Pons (tissue), 1 donor: ENCODE data around the gene SAMD1.

Source experiments
- DNase-seq: peaks from one replicate; pipeline ENCODE4 v3.0.0-alpha.2; 2016; ENCODE audit warnings: low spot score

The SAMD1 gene

GRCh38 chr19:14089662-14090508 lies 666 bp downstream of the SAMD1 start:
- DNase-seq = no peak

- no peak for DNase-seq
Observed at GRCh38 chr19:14089412-14089661, 1.2 kb downstream of the SAMD1 start.

GRCh38 chr19:14088634-14089411 lies 1.7 kb downstream of the SAMD1 start:
- DNase-seq = no peak

- no peak for DNase-seq
Observed at GRCh38 chr19:14086098-14086497, 4.5 kb downstream of the SAMD1 start.

- DNase-seq = no peak
Observed at GRCh38 chr19:14085309-14085995, 5.1 kb downstream of the SAMD1 start, which contains the start of gene C19orf67. Gene C19orf67 (minus strand): TSS chr19:14085783. CDS start chr19:14085627, 156 bp downstream.

GRCh38 chr19:14082675-14082960 lies 7.9 kb downstream of the SAMD1 start:
- DNase-seq = no peak

GRCh38 chr19:14081797-14082674 lies 8.5 kb downstream of the SAMD1 start:
- DNase-seq = no peak

GRCh38 chr19:14080887-14081796 lies 9.4 kb downstream of the SAMD1 start:
- DNase-seq = peak; percentile 100

GRCh38 chr19:14078411-14078810 lies 12.1 kb downstream of the SAMD1 start:
- DNase-seq = peak; percentile 52

- peak; percentile 41 for DNase-seq
Observed at GRCh38 chr19:14073925-14074838, 16.4 kb downstream of the SAMD1 start.

- DNase-seq = peak; percentile 36
Observed at GRCh38 chr19:14073261-14073924, 17.2 kb downstream of the SAMD1 start.

- DNase-seq = no peak
Observed at GRCh38 chr19:14072535-14073260, 17.9 kb downstream of the SAMD1 start, which contains the start of gene MISP3. Gene MISP3 (plus strand): TSS chr19:14072786. CDS start chr19:14073310, 524 bp downstream.

GRCh38 chr19:14070268-14071050 lies 20.1 kb downstream of the SAMD1 start:
- DNase-seq = no peak

- DNase-seq = no peak
Observed at GRCh38 chr19:14066134-14066533, 24.4 kb downstream of the SAMD1 start.

- no peak for DNase-seq
Observed at GRCh38 chr19:14063105-14063504, 27.4 kb downstream of the SAMD1 start.

GRCh38 chr19:14062558-14062855 lies 28.0 kb downstream of the SAMD1 start:
- no peak for DNase-seq

GRCh38 chr19:14061751-14062557 lies 28.6 kb downstream of the SAMD1 start, which contains the start of gene PALM3:
Gene PALM3 (minus strand): TSS chr19:14062076. CDS start chr19:14061980, 96 bp downstream.
- no peak for DNase-seq
